ENCODE measurements around the gene WDR31.
"Not testable (repeated sequence)": the region's sequence is repeated elsewhere in the genome, so short reads cannot be mapped to it uniquely, and the experiment has no call there.

The WDR31 gene

DNA sequence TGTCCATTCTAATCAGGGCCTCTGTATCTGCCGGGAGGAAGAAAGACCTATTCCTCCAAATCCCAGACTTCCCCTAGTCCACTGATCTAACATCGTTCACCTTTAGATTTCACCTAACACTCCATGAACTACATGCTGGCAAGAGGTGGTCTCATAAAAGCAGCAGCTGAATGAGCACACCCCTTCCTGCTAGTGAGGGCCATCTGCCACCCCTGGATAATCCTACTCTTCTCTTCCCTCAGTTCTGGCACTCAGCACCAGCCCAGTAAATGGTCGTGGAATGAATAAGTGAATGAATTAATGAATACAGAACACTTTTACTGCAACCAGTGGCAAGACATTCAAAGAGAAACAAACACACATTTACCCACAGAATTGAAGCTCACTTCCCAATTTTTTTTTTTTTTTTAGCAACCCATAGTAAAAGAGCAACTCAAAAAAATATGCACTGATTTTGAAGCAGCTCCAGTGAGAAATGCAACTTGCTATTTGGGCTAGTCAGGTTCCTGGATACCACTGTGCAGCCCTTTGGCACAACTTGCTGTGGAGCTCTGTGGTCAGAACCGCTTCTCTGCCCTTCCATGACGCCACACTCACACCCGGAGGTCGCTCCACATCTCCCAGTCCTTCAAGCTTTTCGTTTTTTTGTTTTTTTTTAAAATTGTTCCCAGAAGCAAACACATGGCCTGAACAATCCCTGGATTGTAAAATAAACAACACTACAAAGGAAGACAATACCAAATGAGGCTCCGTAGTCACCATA lies 43.1 kb downstream of the WDR31 start:
- Histone ChIP-seq H3K27me3 (ENCODE audit: control insufficient read depth, insufficient read depth, low read length) (no peaks in the 10 kb centered on the region), H3K36me3 (ENCODE audit: control insufficient read depth, insufficient read depth, low read length) (peaks cover 5% of the 10 kb centered on the region; the same call in 1 of the 2 replicates), H3K4me1 (ENCODE audit: control insufficient read depth, insufficient read depth, low read length) (0 out of 2 replicates have a peak, but pooled peaks cover 1% of the 10 kb centered on the region), H3K27ac (ENCODE audit: low read length) (no peak overlapping the region), H3K9me3 (ENCODE audit: control insufficient read depth, insufficient read depth, low read length) (no peaks in the 10 kb centered on the region), H3K4me3 (ENCODE audit: low read length) (no peak overlapping the region)
- WGBS (ENCODE audit: insufficient coverage, insufficient read length), result no CpG with 5 or more reads among the region's 9 CpGs
- no peak for DNase-seq (ENCODE audit: low read depth, low spot score)

DNA sequence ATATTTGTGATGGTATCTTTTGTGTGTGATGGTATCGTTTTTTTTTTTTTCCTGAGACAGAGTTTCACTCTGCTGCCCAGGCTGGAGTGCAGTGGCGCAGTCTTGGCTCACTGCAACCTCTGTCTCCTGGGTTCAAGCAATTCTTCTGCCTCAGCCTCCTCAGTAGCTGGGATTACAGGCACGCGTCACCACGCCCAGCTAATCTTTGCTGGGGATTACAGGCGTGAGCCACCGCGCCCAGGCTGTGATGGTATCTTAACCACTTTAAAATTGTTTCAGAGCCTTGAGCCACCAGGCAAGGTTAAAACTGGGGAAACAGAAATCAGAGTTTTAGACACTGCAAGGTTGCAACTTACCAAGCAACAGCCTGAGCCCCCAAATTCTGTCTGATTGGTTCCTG lies 43.8 kb downstream of the WDR31 start:
- H3K27me3 ChIP-seq (ENCODE audit: control insufficient read depth, insufficient read depth, low read length); H3K4me1 ChIP-seq (ENCODE audit: control insufficient read depth, insufficient read depth, low read length); H3K27ac ChIP-seq (ENCODE audit: low read length); H3K36me3 ChIP-seq (ENCODE audit: control insufficient read depth, insufficient read depth, low read length); DNase-seq (ENCODE audit: low read depth, low spot score); H3K9me3 ChIP-seq (ENCODE audit: control insufficient read depth, insufficient read depth, low read length); H3K4me3 ChIP-seq (ENCODE audit: low read length): not testable (repeated sequence)
- no CpG with 5 or more reads among the region's 8 CpGs for whole genome bisulfite sequencing (ENCODE audit: insufficient coverage, insufficient read length)

- Histone ChIP-seq H3K36me3 (ENCODE audit: control insufficient read depth, insufficient read depth, low read length) (peaks cover 16% of the 10 kb centered on the region; the same call in 1 of the 2 replicates), H3K9me3 (ENCODE audit: control insufficient read depth, insufficient read depth, low read length) (no peaks in the 10 kb centered on the region), H3K4me3 (ENCODE audit: low read length) (no peak overlapping the region), H3K27ac (ENCODE audit: low read length) (no peak overlapping the region), H3K4me1 (ENCODE audit: control insufficient read depth, insufficient read depth, low read length) (no peaks in the 10 kb centered on the region), H3K27me3 (ENCODE audit: control insufficient read depth, insufficient read depth, low read length) (no peaks in the 10 kb centered on the region)
- DNase-seq (ENCODE audit: low read depth, low spot score), result no peak
- WGBS (ENCODE audit: insufficient coverage, insufficient read length), result no CpG with 5 or more reads among the region's 7 CpGs
Observed at GRCh38 chr9:113293285-113293878, 46.7 kb downstream of the WDR31 start.

GRCh38 chr9:113290052-113290607 lies 49.9 kb downstream of the WDR31 start:
- Histone ChIP-seq H3K9me3 (ENCODE audit: control insufficient read depth, insufficient read depth, low read length) (no peaks in the 10 kb centered on the region), H3K4me3 (ENCODE audit: low read length) (no peak overlapping the region), H3K27ac (ENCODE audit: low read length) (no peak overlapping the region), H3K27me3 (ENCODE audit: control insufficient read depth, insufficient read depth, low read length) (no peaks in the 10 kb centered on the region), H3K4me1 (ENCODE audit: control insufficient read depth, insufficient read depth, low read length) (no peaks in the 10 kb centered on the region), H3K36me3 (ENCODE audit: control insufficient read depth, insufficient read depth, low read length) (peaks cover 32% of the 10 kb centered on the region; the same call in 1 of the 2 replicates)
- WGBS (ENCODE audit: insufficient coverage, insufficient read length), result no CpG with 5 or more reads among the region's 6 CpGs
- no peak for DNase-seq (ENCODE audit: low read depth, low spot score)

DNA sequence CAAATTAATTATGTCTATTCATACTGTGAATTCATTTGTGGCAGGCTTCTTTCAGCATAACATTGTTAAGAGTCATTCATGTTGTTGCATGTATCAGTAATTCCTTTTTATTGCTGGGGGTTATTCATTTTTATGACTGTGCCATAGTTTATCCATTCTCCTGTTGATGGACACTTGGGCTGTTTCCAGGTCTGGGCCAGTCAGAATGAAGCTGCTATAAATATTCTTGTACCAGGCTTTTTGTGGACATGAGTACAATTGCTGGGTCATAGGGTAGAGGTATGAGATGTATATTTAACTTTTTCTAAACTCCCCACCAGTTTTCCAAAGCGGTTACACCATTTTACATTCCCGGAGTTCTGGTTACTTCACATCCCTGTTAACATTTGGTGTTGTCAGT lies 51.0 kb downstream of the WDR31 start:
- no CpG with 5 or more reads among the region's 2 CpGs for WGBS (ENCODE audit: insufficient coverage, insufficient read length)
- H3K27ac ChIP-seq (ENCODE audit: low read length), result no peak overlapping the region

GRCh38 chr9:113281356-113281755 lies 58.7 kb downstream of the WDR31 start:
- H3K9me3 ChIP-seq (ENCODE audit: control insufficient read depth, insufficient read depth, low read length), result no peaks in the 10 kb centered on the region
- no peak for DNase-seq (ENCODE audit: low read depth, low spot score)
- H3K27ac ChIP-seq (ENCODE audit: low read length), result no peak overlapping the region
- no CpG with 5 or more reads among the region's 4 CpGs for WGBS (ENCODE audit: insufficient coverage, insufficient read length)
- no peak overlapping the region for H3K4me3 ChIP-seq (ENCODE audit: low read length)
- H3K36me3 ChIP-seq (ENCODE audit: control insufficient read depth, insufficient read depth, low read length), result peaks cover 24% of the 10 kb centered on the region; the same call in 1 of the 2 replicates
- H3K27me3 ChIP-seq (ENCODE audit: control insufficient read depth, insufficient read depth, low read length), result no peaks in the 10 kb centered on the region
- no peaks in the 10 kb centered on the region for H3K4me1 ChIP-seq (ENCODE audit: control insufficient read depth, insufficient read depth, low read length)

More for the DNA sequence above, 51.0 kb downstream of the WDR31 start:
- H3K36me3 ChIP-seq (ENCODE audit: control insufficient read depth, insufficient read depth, low read length), result peaks cover 37% of the 10 kb centered on the region; the same call in 1 of the 2 replicates
- H3K4me3 ChIP-seq (ENCODE audit: low read length), result no peak overlapping the region
- H3K9me3 ChIP-seq (ENCODE audit: control insufficient read depth, insufficient read depth, low read length), result no peaks in the 10 kb centered on the region
- H3K4me1 ChIP-seq (ENCODE audit: control insufficient read depth, insufficient read depth, low read length), result no peaks in the 10 kb centered on the region
- H3K27me3 ChIP-seq (ENCODE audit: control insufficient read depth, insufficient read depth, low read length), result no peaks in the 10 kb centered on the region
- DNase-seq (ENCODE audit: low read depth, low spot score), result no peak

GRCh38 chr9:113278840-113279239 lies 61.2 kb downstream of the WDR31 start:
- no CpG with 5 or more reads among the region's 4 CpGs for WGBS (ENCODE audit: insufficient coverage, insufficient read length)
- Histone ChIP-seq H3K27me3 (ENCODE audit: control insufficient read depth, insufficient read depth, low read length) (no peaks in the 10 kb centered on the region), H3K4me3 (ENCODE audit: low read length) (no peak overlapping the region), H3K9me3 (ENCODE audit: control insufficient read depth, insufficient read depth, low read length) (no peaks in the 10 kb centered on the region), H3K27ac (ENCODE audit: low read length) (no peak overlapping the region), H3K4me1 (ENCODE audit: control insufficient read depth, insufficient read depth, low read length) (no peaks in the 10 kb centered on the region), H3K36me3 (ENCODE audit: control insufficient read depth, insufficient read depth, low read length) (peaks cover 11% of the 10 kb centered on the region; the same call in 1 of the 2 replicates)
- DNase-seq (ENCODE audit: low read depth, low spot score), result no peak

DNA sequence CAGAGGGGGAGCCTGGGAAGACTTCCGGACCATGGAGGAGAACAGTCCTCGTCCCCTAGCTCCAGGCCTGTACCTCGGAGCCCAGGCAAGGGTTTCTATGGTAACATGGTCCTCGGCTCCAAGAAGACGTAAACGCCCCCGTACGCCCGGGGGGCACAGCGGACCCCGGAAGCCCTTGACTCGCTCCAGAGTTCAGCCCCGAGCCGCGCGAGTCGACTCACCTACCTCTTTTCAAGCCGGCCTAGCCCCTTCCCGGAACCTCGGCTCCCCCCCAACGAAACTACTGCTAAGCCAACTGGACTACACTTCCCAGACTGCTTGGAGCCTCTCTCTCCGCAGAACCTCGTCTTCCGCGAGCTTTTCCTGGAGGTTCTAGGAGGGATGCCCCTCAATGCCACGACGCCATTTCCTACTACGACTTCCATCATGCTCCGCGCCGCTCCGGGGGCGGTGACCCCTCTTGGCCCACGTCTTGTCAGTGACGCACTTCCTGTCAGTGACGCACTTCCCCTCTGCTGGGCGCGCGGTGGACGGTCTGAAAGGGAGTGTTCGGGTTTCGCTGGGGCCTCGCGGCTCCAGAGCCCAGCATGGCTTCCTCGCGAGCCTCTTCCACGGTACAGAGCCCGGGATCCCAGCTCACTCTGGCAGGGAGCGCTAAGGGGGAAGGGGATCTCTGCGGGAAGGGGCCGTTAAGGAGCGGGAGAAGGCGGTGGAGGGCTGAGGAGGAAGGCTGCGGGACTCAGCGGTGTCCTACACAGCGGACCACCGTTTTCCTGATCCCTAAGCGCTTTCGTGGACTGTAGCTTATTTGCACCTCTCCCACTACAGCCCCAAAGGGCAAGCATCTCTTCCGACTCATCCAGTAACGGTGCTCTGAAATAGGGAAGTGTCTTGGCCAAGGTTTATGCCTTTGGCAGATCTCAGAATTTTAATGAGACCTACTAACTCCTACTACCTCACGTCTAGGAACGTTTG lies 64.6 kb downstream of the WDR31 start, which contains the start of the genes CDC26 and PRPF4:
TSS of gene CDC26 (minus strand) at position 416 of the 975 bp plus-strand sequence. CDS start 3,065 bp downstream, outside the sequence.
TSS of gene PRPF4 (plus strand) at position 502 of the 975 bp plus-strand sequence. CDS start at position 588, 86 bp downstream.
- Histone ChIP-seq H3K4me3 (ENCODE audit: low read length) (peak within 1 kb of the TSS; percentile 89), H3K27ac (ENCODE audit: low read length) (no peak within 1 kb of the TSS), H3K9me3 (ENCODE audit: control insufficient read depth, insufficient read depth, low read length) (no peaks in the 10 kb centered on the region), H3K4me1 (ENCODE audit: control insufficient read depth, insufficient read depth, low read length) (no peaks in the 10 kb centered on the region), H3K27me3 (ENCODE audit: control insufficient read depth, insufficient read depth, low read length) (no peaks in the 10 kb centered on the region), H3K36me3 (ENCODE audit: control insufficient read depth, insufficient read depth, low read length) (peaks cover 5% of the 10 kb centered on the region; the same call in 1 of the 2 replicates)
- DNase-seq (ENCODE audit: low read depth, low spot score), result peak; percentile 98
- no CpG with 5 or more reads among the region's 63 CpGs for WGBS (ENCODE audit: insufficient coverage, insufficient read length)

DNA sequence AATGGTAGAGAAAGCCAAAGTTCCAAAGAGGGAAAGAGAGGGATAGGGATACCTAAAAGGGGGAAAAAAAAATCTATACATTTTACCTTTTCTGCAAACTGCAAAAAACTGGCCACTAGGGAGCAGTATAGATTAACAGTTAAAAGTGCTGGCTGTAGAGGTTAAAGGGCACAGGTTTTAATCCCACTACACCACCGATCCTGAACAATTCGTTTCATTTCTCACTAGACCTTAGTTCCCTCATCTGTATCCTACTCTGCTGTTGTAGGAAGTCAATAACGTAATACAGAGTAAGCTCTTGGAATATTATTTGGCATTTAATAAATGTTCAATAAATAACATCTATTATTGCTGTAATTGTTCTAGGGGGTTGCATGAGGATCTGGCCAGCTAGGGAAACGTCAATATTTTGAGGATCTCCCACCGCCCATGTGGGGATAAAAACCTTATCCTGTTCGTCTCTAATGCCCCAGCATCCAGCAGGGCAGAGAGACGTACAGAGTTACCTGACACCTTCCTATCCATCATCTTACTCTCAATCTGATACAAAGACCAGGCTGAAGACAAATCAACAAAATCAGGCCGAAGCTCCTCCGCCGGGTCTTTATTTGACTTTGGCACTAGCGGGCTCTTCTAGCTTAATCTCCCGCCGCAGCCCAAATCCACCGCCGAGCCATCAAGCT lies 65.5 kb downstream of the WDR31 start:
- Histone ChIP-seq H3K27me3 (ENCODE audit: control insufficient read depth, insufficient read depth, low read length) (no peaks in the 10 kb centered on the region), H3K4me3 (ENCODE audit: low read length) (peak overlapping the region; percentile 89; the same call in 1 of the 2 replicates), H3K9me3 (ENCODE audit: control insufficient read depth, insufficient read depth, low read length) (no peaks in the 10 kb centered on the region), H3K4me1 (ENCODE audit: control insufficient read depth, insufficient read depth, low read length) (no peaks in the 10 kb centered on the region), H3K36me3 (ENCODE audit: control insufficient read depth, insufficient read depth, low read length) (peaks cover 3% of the 10 kb centered on the region; the same call in 1 of the 2 replicates), H3K27ac (ENCODE audit: low read length) (no peak overlapping the region)
- no peak for DNase-seq (ENCODE audit: low read depth, low spot score)
- no CpG with 5 or more reads among the region's 15 CpGs for WGBS (ENCODE audit: insufficient coverage, insufficient read length)

All from iPS DF 6.9 (cell line).